ENCODE measurements around the gene HLA-DQB2. TPM values are rescaled to one million over a fixed set of nuclear protein-coding genes. Genes with fewer than 3 reads are reported as not detected.

The HLA-DQB2 gene
- polyA plus RNA-seq, 2 donors: 0.51 to 11.9 TPM

DNA sequence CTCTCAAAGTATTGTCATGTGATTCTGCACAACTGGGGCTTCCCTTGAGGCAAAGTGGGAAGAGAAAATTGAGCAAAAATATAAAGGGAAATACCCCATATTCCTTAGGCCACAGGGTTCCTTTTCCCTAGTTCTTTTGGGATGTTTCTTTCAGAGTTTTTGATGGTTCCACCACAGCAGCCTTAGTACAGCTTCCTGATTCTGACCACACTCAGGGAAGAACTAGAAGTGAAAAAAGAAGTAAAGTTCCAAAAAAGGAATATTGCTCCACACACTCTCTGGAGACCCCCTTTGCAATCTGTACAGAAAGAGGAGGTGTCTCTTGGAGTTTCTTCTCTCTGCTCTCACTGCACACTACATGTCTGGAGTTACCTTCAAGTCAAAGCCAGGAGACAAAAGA, 50.1 kb downstream of the HLA-DQB2 start:
- Histone ChIP-seq H3K4me1 (ENCODE audit: control insufficient read depth in 2 of 2, insufficient read depth in 2 of 2, low read length in 1 of 2) (no peaks in the 10 kb centered on the region), H3K27me3 (ENCODE audit: control insufficient read depth in 1 of 2, insufficient read depth in 2 of 2, low read length in 2 of 2) (peaks cover 0 to 3% of the 10 kb centered on the region in 2 donors), H3K4me3 (ENCODE audit: low read depth in 1 of 2, low read length in 2 of 2) (no peak overlapping the region), H3K9me3 (ENCODE audit: control insufficient read depth in 2 of 2, insufficient read depth in 1 of 2, low read depth in 1 of 2, low read length in 1 of 2) (no peaks in the 10 kb centered on the region), H3K27ac (ENCODE audit: low read depth in 2 of 2, low read length in 1 of 2) (no peak overlapping the region), H3K36me3 (ENCODE audit: control insufficient read depth in 2 of 2, insufficient read depth in 2 of 2, low read length in 1 of 2) (no peaks in the 10 kb centered on the region)

DNA sequence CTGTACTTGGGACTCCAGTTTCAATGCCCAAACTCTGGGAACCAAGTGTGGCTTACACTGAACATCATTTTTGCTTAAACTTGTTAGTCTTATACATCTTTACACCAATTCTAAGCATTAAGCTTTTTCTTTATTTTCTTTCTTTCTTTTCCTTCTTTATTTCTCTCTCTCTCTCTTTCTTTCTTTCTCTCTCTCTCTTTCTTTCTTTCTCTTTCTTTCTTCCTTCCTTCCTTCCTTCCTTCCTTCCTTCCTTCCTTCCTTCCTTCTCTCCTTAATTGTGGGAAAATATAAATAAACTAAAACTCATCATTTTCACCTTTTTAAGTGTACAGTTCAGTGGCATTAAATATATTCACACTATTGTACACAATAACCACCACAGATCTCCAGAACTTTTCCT, 53.7 kb downstream of the HLA-DQB2 start:
- Histone ChIP-seq H3K27me3 (ENCODE audit: control insufficient read depth in 1 of 2, insufficient read depth in 2 of 2, low read length in 2 of 2) (peaks cover 0 to 3% of the 10 kb centered on the region in 2 donors), H3K27ac (ENCODE audit: low read depth in 2 of 2, low read length in 1 of 2) (no peak overlapping the region), H3K36me3 (ENCODE audit: control insufficient read depth in 2 of 2, insufficient read depth in 2 of 2, low read length in 1 of 2) (no peaks in the 10 kb centered on the region), H3K4me1 (ENCODE audit: control insufficient read depth in 2 of 2, insufficient read depth in 2 of 2, low read length in 1 of 2) (no peaks in the 10 kb centered on the region), H3K4me3 (ENCODE audit: low read depth in 1 of 2, low read length in 2 of 2) (no peak overlapping the region), H3K9me3 (ENCODE audit: control insufficient read depth in 2 of 2, insufficient read depth in 1 of 2, low read depth in 1 of 2, low read length in 1 of 2) (peaks cover 0 to 2% of the 10 kb centered on the region in 2 donors)

Other genes starting within 250 kb of the HLA-DQB2 start
- under 1 TPM; 0.08 to 0.34 TPM for gene HLA-DRB5, start 233.2 kb downstream of the HLA-DQB2 start, polyA plus RNA-seq
- 10 to 100 TPM in 1 of 2 donors, 1 to 10 TPM in 1; 7.7 to 40.3 TPM for gene HLA-DRB1, start 173.7 kb downstream of the HLA-DQB2 start, polyA plus RNA-seq
- gene HLA-DQA1, start 126.1 kb downstream of the HLA-DQB2 start, polyA plus RNA-seq: 10 to 100 TPM in 1 of 2 donors, 1 to 10 TPM in 1; 2.8 to 42.9 TPM
- gene HLA-DQB1, start 96.9 kb downstream of the HLA-DQB2 start, polyA plus RNA-seq: 10 to 100 TPM; 16.5 to 53.2 TPM
- under 1 TPM in 1 of 2 donors, not detected in 1; 0.24 TPM for gene HLA-DQA2, start 22.1 kb downstream of the HLA-DQB2 start, polyA plus RNA-seq
- 1 to 10 TPM in 1 of 2 donors, under 1 TPM in 1; 0.75 to 1.9 TPM for gene HLA-DOB, start 53.5 kb upstream of the HLA-DQB2 start, polyA plus RNA-seq
- 10 to 100 TPM; 19.3 to 40.5 TPM for gene TAP2, start 75.2 kb upstream of the HLA-DQB2 start, polyA plus RNA-seq
- gene PSMB8, start 80.5 kb upstream of the HLA-DQB2 start, polyA plus RNA-seq: 10 to 100 TPM; 63.1 to 66.9 TPM
- 10 to 100 TPM; 29.3 to 34.2 TPM for gene TAP1, start 90.2 kb upstream of the HLA-DQB2 start, polyA plus RNA-seq
- 10 to 100 TPM; 14.5 to 25.5 TPM for gene PSMB9, start 90.7 kb upstream of the HLA-DQB2 start, polyA plus RNA-seq
- 1 to 10 TPM; 2.5 to 7.3 TPM for gene HLA-DMB, start 177.5 kb upstream of the HLA-DQB2 start, polyA plus RNA-seq
- gene HLA-DMA, start 189.6 kb upstream of the HLA-DQB2 start, polyA plus RNA-seq: 10 to 100 TPM; 11.3 to 14.4 TPM
- 10 to 100 TPM; 86.9 to 97.6 TPM for gene BRD2, start 205.1 kb upstream of the HLA-DQB2 start, polyA plus RNA-seq
- gene HLA-DOA, start 246.1 kb upstream of the HLA-DQB2 start, polyA plus RNA-seq: 1 to 10 TPM in 1 of 2 donors, under 1 TPM in 1; 0.49 to 1.5 TPM

Data from esophagus (tissue), 2 donors.